Suprapubic skin (tissue), 3 donors: ENCODE results near the gene NUDT17.

ENCODE experiments used
- CTCF ChIP-seq, 2 donors: fragments of 200-600 bp in 1 of 2; fragments of 450-650 bp in 1 of 2; sonication (generic) in 1 of 2; IDR thresholded peaks; one replicate each; pipeline ENCODE4 v1.5.1; 2016 to 2019; ENCODE audit warnings: antibody characterized with exemption in 2 of 2, mild to moderate bottlenecking in 1 of 2, moderate library complexity in 1 of 2
- POLR2A ChIP-seq, 2 donors: fragments of 450-650 bp; IDR thresholded peaks; one replicate each; pipeline ENCODE4 v1.6.1; 2017; ENCODE audit warnings: antibody characterized with exemption in 2 of 2, mild to moderate bottlenecking in 2 of 2, moderate library complexity in 2 of 2

GRCh38 chr1:145879775-145880174 is 34.3 kb downstream of the NUDT17 start:
- no peak for TF ChIP-seq CTCF (IDR thresholded peaks at IDR 0.05)
- no peak for TF ChIP-seq POLR2A (IDR thresholded peaks at IDR 0.05)
